Sigmoid colon (tissue), 3 donors: ENCODE data around the gene CACNA1E.

Experiments used
- POLR2A ChIP-seq, 2 donors: fragments of 450-650 bp; IDR thresholded peaks; one replicate each; pipeline ENCODE4 v1.6.1; 2016; ENCODE audit warnings: antibody characterized with exemption in 2 of 2, mild to moderate bottlenecking in 2 of 2, moderate library complexity in 2 of 2
- TF ChIP-seq, protein P1 (sequence below), 4 experiments: fragments of 450-650 bp in 3 of 4; fragments of 200-600 bp in 1 of 4; IDR thresholded peaks; one replicate each; pipeline ENCODE4 v1.5.1; 2016 to 2019; ENCODE audit warnings: antibody characterized with exemption in 4 of 4, mild to moderate bottlenecking in 3 of 4, moderate library complexity in 2 of 4

DNA sequence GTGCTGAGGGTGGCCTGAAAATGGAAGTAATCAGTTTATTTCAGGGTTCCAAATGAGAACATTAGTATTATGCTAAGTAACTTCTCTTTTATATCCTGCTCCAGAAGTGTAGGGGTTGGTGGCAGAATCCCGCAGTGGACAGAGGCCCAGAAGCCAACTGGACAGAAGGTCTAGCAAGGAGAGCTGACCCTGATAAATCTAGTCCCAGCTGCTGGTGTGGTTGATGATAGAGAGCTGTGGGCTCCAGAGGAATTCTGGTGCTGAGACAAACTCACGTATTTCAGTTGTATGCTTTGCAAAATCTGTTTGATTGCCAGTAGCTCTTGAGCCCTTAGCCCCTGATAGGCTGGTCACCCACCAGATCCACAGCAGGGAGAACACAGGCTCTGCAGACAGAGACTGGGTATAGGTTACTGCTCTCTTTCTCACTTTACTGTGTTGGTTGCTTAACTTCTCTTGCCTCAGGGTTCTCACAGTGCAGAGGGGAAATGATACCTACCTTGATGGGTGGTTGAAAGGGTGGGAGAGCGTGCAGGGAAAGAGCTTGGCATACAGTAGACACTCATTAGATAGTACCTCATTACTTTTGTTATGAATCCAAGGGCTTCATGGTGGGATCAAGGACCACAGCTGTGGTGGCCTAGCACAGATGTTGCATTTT is 29.6 kb upstream of the CACNA1E start:
- TF ChIP-seq, protein P1, sequence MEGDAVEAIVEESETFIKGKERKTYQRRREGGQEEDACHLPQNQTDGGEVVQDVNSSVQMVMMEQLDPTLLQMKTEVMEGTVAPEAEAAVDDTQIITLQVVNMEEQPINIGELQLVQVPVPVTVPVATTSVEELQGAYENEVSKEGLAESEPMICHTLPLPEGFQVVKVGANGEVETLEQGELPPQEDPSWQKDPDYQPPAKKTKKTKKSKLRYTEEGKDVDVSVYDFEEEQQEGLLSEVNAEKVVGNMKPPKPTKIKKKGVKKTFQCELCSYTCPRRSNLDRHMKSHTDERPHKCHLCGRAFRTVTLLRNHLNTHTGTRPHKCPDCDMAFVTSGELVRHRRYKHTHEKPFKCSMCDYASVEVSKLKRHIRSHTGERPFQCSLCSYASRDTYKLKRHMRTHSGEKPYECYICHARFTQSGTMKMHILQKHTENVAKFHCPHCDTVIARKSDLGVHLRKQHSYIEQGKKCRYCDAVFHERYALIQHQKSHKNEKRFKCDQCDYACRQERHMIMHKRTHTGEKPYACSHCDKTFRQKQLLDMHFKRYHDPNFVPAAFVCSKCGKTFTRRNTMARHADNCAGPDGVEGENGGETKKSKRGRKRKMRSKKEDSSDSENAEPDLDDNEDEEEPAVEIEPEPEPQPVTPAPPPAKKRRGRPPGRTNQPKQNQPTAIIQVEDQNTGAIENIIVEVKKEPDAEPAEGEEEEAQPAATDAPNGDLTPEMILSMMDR (IDR thresholded peaks at IDR 0.05): no peak
- TF ChIP-seq POLR2A (IDR thresholded peaks at IDR 0.05): no peak
